GM20000 (cell line): Measurements from ENCODE around the gene TDRD10.

Experiments used
- DNase-seq: peaks from one replicate; pipeline ENCODE4 v3.0.0; 2012; ENCODE audit warnings: low spot score
- TF ChIP-seq, protein P1 (sequence below): IDR thresholded peaks from 2 replicates; pipeline ENCODE4 v1.5.1; 2012; ENCODE audit warnings: mild to moderate bottlenecking, control low read depth; ENCODE audit errors: extremely low read depth, missing control alignments

TDRD10 gene

DNA sequence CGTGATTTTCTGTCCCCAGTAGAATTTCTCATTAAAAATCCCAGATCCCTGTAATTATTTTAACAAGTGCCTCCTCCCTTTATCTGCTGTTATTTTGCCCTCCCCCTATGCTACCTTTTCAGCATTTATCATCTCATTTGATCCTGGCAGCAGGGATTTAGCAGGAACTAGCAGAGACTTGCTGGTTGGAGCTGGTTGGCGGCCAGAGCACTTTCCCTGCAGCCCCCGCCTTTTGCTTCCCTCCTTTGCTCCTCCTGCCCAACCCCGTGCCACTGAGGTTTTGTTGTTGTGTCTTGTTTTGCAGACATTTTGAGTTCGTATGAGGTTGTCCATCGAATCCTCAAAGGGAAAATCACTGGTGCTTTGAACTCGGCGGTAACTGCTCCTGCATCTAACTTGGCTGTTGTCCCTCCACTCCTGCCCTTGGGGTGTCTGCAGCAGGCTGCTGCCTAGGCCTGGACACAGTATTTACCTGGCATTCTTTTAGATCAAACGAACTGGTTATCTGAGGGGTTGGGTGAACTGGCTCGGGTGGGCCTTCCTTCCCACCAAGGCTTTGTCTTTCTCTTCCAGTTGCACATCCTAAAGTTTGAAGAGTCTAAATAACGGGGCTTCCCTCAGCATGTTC, 45.2 kb downstream of the TDRD10 start:
- no peak for DNase-seq
- TF ChIP-seq, protein P1, sequence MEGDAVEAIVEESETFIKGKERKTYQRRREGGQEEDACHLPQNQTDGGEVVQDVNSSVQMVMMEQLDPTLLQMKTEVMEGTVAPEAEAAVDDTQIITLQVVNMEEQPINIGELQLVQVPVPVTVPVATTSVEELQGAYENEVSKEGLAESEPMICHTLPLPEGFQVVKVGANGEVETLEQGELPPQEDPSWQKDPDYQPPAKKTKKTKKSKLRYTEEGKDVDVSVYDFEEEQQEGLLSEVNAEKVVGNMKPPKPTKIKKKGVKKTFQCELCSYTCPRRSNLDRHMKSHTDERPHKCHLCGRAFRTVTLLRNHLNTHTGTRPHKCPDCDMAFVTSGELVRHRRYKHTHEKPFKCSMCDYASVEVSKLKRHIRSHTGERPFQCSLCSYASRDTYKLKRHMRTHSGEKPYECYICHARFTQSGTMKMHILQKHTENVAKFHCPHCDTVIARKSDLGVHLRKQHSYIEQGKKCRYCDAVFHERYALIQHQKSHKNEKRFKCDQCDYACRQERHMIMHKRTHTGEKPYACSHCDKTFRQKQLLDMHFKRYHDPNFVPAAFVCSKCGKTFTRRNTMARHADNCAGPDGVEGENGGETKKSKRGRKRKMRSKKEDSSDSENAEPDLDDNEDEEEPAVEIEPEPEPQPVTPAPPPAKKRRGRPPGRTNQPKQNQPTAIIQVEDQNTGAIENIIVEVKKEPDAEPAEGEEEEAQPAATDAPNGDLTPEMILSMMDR, result no peak

DNA sequence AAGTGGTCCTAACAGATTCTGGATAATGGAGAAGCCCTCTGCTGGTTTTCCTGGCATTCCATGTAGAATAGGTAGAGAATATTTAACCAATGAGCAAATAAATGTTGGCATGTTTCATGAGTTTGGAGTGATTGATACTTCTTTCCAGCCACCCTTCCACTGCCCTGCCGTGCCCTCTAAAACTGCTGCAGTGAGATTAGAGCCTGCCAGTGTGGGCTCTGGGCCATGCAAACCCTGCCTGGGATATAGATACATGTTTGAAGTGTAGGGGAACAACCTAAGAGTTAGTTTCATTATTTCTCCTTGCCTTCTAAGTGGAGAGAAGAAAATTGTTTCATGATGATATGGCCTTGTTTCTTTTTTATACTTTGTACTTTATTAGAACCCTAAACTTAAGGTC, 46.0 kb downstream of the TDRD10 start:
- DNase-seq, result no peak
- TF ChIP-seq, protein P1, result no peak

DNA sequence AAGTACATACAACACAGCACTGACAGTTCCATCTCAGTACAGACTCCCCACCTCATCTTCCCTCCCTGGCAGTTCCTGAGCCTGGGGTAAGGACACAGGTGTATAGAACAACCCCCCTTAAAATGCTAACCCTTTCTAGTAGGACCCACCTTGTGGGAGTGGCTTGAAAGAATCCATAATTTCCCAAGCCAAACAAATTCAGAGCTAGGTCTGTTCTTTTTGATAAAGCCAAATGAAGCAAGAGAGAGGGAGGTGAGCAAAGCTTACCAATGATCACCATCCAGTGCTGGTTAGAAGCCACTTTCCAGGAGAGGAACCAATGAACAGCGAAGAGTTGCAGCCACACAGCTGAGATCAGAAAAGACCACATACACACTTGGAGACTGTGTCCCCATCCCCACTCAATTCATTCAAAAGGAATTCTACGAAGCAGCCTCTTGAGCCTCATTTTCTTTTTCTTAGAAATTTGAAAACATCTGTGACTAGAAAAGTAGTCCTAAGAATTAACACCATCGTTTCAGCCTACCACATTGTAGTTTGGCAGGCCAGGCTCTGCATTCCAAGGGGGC, 47.3 kb downstream of the TDRD10 start:
- TF ChIP-seq, protein P1, result no peak
- no peak for DNase-seq

DNA sequence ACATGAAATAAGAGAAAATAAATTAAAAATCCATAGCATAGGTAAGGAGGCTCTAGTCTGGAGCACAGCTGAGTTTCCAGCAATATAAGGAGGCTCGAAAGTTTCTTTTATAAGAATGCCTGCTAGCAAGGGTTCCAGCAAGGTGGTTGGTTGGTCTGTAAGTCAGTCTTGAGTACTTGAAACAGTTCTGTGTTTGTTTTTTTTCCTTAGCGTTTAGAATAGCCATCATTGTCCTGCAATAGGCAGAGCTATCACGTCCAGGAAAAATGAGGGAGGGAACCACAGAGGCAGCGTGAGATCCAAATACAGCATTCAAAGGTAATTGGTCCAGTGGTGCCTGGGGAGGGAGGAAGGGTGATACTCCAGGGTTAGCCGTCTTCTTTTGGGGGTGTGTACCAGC, 48.1 kb downstream of the TDRD10 start:
- TF ChIP-seq, protein P1, result no peak
- no peak for DNase-seq

DNA sequence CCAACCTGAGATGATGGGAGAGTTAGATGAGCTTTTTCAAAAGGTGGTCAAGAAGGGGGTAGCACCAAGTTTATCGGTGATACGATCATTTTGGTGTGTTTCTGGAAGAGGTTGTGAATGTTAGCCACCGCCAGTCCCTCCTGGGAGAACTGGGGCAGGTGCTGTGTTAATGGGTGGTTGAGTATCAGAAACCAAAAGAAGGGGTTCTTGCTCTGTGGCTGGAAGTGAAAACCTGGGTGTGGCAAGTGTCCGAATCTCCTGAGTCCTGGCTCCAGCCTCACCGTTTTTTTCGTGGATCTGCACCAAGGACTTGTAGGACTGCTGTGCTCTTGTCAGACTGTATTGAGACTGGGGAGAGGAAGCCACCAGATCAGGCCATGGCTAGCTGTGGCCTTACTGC, 48.6 kb downstream of the TDRD10 start:
- DNase-seq, result no peak
- TF ChIP-seq, protein P1, result no peak

DNA sequence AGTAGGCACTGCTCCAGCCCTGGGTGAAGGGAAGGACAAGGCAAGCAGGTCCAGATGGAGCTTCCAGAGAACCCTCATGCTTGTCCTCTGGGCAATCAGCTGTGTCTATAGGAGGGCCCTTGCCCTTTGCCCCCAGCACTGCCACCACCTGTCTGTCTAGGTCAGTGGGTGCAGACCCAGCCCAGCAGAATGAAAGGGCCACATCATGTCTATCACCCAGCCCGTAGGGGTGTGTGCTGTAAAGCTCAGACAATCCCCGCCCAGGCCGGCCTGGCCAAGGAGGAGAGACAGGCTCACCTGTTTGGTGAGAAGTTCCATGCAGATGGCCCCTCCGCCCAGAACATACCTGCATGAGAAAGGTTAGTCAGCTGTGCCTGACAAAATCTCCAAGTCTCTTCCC, 49.5 kb downstream of the TDRD10 start:
- TF ChIP-seq, protein P1, result no peak
- no peak for DNase-seq

DNA sequence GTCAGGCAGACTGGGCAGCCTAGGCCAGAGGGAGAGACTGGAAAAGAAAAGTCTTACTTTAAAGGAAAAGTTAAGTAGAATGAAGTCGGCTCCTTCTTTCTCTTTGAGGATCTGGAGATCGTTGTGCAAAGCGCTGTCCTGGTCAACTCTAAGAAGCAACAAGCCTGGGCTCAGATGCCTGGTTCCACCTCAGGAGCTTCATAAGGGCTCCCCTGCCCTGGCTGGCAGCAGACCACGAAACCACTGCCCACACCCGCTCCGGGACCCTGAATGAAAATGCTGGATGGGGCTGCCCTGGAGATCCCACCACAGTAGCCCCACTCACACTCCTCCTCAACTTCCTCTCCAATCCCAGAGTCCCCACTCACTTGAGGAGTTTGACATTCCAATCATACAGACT, 50.0 kb downstream of the TDRD10 start:
- TF ChIP-seq, protein P1, result no peak
- DNase-seq, result no peak
